HG03442 (cell line): Measurements from ENCODE around the gene IL31.
"Not testable (repeated sequence)": the region's sequence is repeated elsewhere in the genome, so short reads cannot be mapped to it uniquely, and the experiment has no call there.

Experiments
- ATAC-seq: cut with Tn5 transposase; IDR thresholded peaks from one replicate; pipeline ENCODE4 v1.9.1; 2021; ENCODE audit warnings: mild to moderate bottlenecking, moderate library complexity; ENCODE audit not compliant: unreplicated experiment

Gene IL31

GRCh38 chr12:122174155-122174845 lies at the start of gene IL31:
IL31 (minus strand) TSS chr12:122174221; CDS start chr12:122174172, 49 bp downstream.
- no peak for ATAC-seq

GRCh38 chr12:122216445-122216844 lies 42.4 kb upstream of the IL31 start:
- no peak for ATAC-seq

GRCh38 chr12:122215771-122216170 lies 41.8 kb upstream of the IL31 start:
- ATAC-seq, result no peak

- ATAC-seq, result no peak
Observed at GRCh38 chr12:122208073-122208820, 34.2 kb upstream of the IL31 start.

GRCh38 chr12:122207391-122207790 lies 33.4 kb upstream of the IL31 start:
- ATAC-seq, result no peak

- no peak for ATAC-seq
Observed at GRCh38 chr12:122206976-122207375, 33.0 kb upstream of the IL31 start.

- ATAC-seq, result no peak
Observed at GRCh38 chr12:122206111-122206881, 32.3 kb upstream of the IL31 start.

GRCh38 chr12:122205053-122205925 lies 31.3 kb upstream of the IL31 start:
- no peak for ATAC-seq

- ATAC-seq, result no peak
Observed at GRCh38 chr12:122204167-122205052, 30.4 kb upstream of the IL31 start.

GRCh38 chr12:122203301-122204166 lies 29.5 kb upstream of the IL31 start, which contains the start of gene B3GNT4:
B3GNT4 (plus strand) TSS chr12:122203709; CDS start chr12:122204619, 910 bp downstream.
- ATAC-seq, result no peak

- ATAC-seq, result not testable (repeated sequence)
Observed at GRCh38 chr12:122202811-122203210, 28.8 kb upstream of the IL31 start.

GRCh38 chr12:122202017-122202416 lies 28.0 kb upstream of the IL31 start:
- no peak for ATAC-seq

GRCh38 chr12:122201381-122201780 lies 27.4 kb upstream of the IL31 start:
- ATAC-seq, result no peak

GRCh38 chr12:122200541-122201175 lies 26.6 kb upstream of the IL31 start:
- no peak for ATAC-seq

GRCh38 chr12:122199484-122200355 lies 25.7 kb upstream of the IL31 start:
- no peak for ATAC-seq

GRCh38 chr12:122197612-122197966 lies 23.6 kb upstream of the IL31 start:
- ATAC-seq, result no peak

GRCh38 chr12:122195405-122195804 lies 21.4 kb upstream of the IL31 start:
- ATAC-seq, result no peak
